ENCODE results near the gene RPF1. TPM values are rescaled to one million over a fixed set of nuclear protein-coding genes. Genes with fewer than 3 reads are reported as not detected.

The RPF1 gene
- total RNA-seq, 2 donors from 2014 or later, result 31.6 to 34.0 TPM

DNA sequence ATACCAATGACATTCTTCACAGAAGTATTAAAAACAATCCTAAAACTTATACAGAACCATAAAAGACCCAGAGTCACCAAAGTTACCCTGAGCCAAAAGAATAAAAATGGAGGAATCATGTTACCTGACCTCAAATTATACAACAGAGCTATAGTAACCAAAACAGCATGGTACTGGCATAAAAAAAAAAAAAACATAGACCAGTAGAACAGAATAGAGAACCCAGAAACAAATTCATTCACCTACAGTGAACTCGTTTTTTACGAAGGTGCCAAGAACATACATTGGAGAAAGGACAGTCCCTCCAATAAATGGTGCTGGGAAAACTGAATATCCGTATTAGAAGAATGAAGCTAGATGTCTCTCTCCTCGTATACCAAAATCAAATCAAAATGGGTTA is 30.0 kb downstream of the RPF1 start:
- 94 to 97% methylated on average over 4 of the region's 4 CpGs for WGBS, 2 experiments (ENCODE audit: insufficient coverage in 1 of 2, insufficient read length in 1 of 2)
- H3K9me3 ChIP-seq (ENCODE audit: control insufficient read depth, low read length), result peaks cover 16% of the 10 kb centered on the region
- no peak for DNase-seq
- peaks cover 2% of the 10 kb centered on the region for H3K27me3 Mint-ChIP-seq (ENCODE audit: insufficient read depth)
- H3K4me1 Mint-ChIP-seq, result peaks cover 10% of the 10 kb centered on the region
- no peak overlapping the region for H3K4me3 Mint-ChIP-seq
- peaks cover 12% of the 10 kb centered on the region for H3K9me3 Mint-ChIP-seq
- no peaks in the 10 kb centered on the region for H3K27me3 ChIP-seq (ENCODE audit: control insufficient read depth, insufficient read depth, low read length, poor library complexity, severe bottlenecking)
- TF ChIP-seq, protein P1, sequence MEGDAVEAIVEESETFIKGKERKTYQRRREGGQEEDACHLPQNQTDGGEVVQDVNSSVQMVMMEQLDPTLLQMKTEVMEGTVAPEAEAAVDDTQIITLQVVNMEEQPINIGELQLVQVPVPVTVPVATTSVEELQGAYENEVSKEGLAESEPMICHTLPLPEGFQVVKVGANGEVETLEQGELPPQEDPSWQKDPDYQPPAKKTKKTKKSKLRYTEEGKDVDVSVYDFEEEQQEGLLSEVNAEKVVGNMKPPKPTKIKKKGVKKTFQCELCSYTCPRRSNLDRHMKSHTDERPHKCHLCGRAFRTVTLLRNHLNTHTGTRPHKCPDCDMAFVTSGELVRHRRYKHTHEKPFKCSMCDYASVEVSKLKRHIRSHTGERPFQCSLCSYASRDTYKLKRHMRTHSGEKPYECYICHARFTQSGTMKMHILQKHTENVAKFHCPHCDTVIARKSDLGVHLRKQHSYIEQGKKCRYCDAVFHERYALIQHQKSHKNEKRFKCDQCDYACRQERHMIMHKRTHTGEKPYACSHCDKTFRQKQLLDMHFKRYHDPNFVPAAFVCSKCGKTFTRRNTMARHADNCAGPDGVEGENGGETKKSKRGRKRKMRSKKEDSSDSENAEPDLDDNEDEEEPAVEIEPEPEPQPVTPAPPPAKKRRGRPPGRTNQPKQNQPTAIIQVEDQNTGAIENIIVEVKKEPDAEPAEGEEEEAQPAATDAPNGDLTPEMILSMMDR (conservative IDR thresholded peaks at IDR 0.05), result no peak
- H3K4me1 ChIP-seq (ENCODE audit: control insufficient read depth, insufficient read depth, low read length), result no peaks in the 10 kb centered on the region
- H3K36me3 ChIP-seq (ENCODE audit: control insufficient read depth, insufficient read depth, low read length), result no peaks in the 10 kb centered on the region
- no peak overlapping the region for H3K9ac ChIP-seq (ENCODE audit: extremely low read depth, low read length, poor library complexity, severe bottlenecking)
- H3K4me3 ChIP-seq (ENCODE audit: low read length), result no peak overlapping the region
- H3K27ac Mint-ChIP-seq, result no peak overlapping the region
- no peak overlapping the region for H3K27ac ChIP-seq (ENCODE audit: low read depth, low read length)
- H3K36me3 Mint-ChIP-seq (ENCODE audit: low read depth), result peaks cover 6% of the 10 kb centered on the region

DNA sequence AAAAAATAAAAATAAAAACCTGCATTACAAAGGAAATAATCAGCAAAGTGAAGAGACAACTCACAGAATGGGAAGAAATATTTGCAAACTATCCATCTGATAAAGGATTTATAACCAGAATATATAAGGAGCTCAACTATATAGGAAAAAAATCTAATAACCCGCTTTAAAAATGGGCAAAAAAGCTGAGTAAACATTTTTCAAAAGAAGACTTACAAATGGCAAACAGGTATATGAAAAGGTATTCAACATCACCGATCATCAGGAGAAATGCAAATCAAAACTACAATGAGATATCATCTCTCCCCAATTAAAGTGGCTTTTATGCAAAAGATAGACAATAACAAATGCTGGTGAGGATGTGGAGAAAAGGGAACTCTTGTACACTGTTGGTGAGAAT is 31.1 kb downstream of the RPF1 start:
- Mint-ChIP-seq H3K4me3 (no peak overlapping the region), H3K4me1 (no peaks in the 10 kb centered on the region), H3K27me3 (ENCODE audit: insufficient read depth) (peaks cover 2% of the 10 kb centered on the region), H3K9me3 (peaks cover 12% of the 10 kb centered on the region), H3K36me3 (ENCODE audit: low read depth) (peaks cover 6% of the 10 kb centered on the region), H3K27ac (no peak overlapping the region)
- DNase-seq, result no peak
- WGBS, 2 experiments (ENCODE audit: insufficient coverage in 1 of 2, insufficient read length in 1 of 2), result 71 to 83% methylated on average over 1 to 2 of the region's 2 CpGs
- Histone ChIP-seq H3K36me3 (ENCODE audit: control insufficient read depth, insufficient read depth, low read length) (no peaks in the 10 kb centered on the region), H3K27ac (ENCODE audit: low read depth, low read length) (no peak overlapping the region), H3K4me3 (ENCODE audit: low read length) (no peak overlapping the region), H3K9ac (ENCODE audit: extremely low read depth, low read length, poor library complexity, severe bottlenecking) (no peak overlapping the region), H3K9me3 (ENCODE audit: control insufficient read depth, low read length) (peaks cover 16% of the 10 kb centered on the region), H3K4me1 (ENCODE audit: control insufficient read depth, insufficient read depth, low read length) (no peaks in the 10 kb centered on the region), H3K27me3 (ENCODE audit: control insufficient read depth, insufficient read depth, low read length, poor library complexity, severe bottlenecking) (no peaks in the 10 kb centered on the region)
- TF ChIP-seq, protein P1 (conservative IDR thresholded peaks at IDR 0.05), result no peak

DNA sequence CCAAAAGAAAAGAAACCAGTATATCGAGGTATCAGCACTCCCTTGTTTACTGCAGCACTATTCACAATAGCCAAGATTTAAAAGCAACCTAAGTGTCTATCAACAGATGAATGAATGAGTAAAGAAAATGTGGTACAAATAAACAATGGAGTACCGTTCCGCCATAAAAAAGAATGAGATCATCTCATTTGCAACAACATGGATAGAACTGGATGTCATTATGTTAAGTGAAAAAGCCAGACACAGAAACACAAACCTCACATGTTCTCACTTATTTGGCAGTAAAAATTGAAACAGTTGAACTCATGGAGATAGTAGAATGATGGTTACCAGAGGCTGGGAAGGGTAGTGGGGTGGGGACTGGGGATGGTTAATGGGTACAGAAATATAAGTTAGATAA is 31.6 kb downstream of the RPF1 start:
- Mint-ChIP-seq H3K4me3 (no peak overlapping the region), H3K4me1 (no peaks in the 10 kb centered on the region), H3K9me3 (peaks cover 12% of the 10 kb centered on the region), H3K36me3 (ENCODE audit: low read depth) (peaks cover 6% of the 10 kb centered on the region), H3K27me3 (ENCODE audit: insufficient read depth) (peaks cover 2% of the 10 kb centered on the region), H3K27ac (no peak overlapping the region)
- no peak overlapping the region for H3K9ac ChIP-seq (ENCODE audit: extremely low read depth, low read length, poor library complexity, severe bottlenecking)
- H3K36me3 ChIP-seq (ENCODE audit: control insufficient read depth, insufficient read depth, low read length), result no peaks in the 10 kb centered on the region
- DNase-seq, result no peak
- peaks cover 16% of the 10 kb centered on the region for H3K9me3 ChIP-seq (ENCODE audit: control insufficient read depth, low read length)
- no peaks in the 10 kb centered on the region for H3K4me1 ChIP-seq (ENCODE audit: control insufficient read depth, insufficient read depth, low read length)
- TF ChIP-seq, protein P1 (conservative IDR thresholded peaks at IDR 0.05), result no peak
- H3K4me3 ChIP-seq (ENCODE audit: low read length), result no peak overlapping the region
- no peak overlapping the region for H3K27ac ChIP-seq (ENCODE audit: low read depth, low read length)
- 94% methylated on average over 2 to 3 of the region's 3 CpGs for WGBS, 2 experiments (ENCODE audit: insufficient coverage in 1 of 2, insufficient read length in 1 of 2)
- no peaks in the 10 kb centered on the region for H3K27me3 ChIP-seq (ENCODE audit: control insufficient read depth, insufficient read depth, low read length, poor library complexity, severe bottlenecking)

Data from endodermal cell (in vitro differentiated cells).